Calu3 (cell line): ENCODE data around the gene IFT25. TPM values are rescaled to one million over a fixed set of nuclear protein-coding genes. Genes with fewer than 3 reads are reported as not detected.

ENCODE experiments used
- BruUV-seq: library from RNA; stranded (reverse); fragments of 400-500 nt; replicated peaks from 2 replicates; lab custom pipeline; 2021; lab: Mats Ljungman, UMichigan
- CTCF ChIA-PET: fragments of 300-600 bp; sonication (Branson Sonifier 250); formaldehyde crosslinking; loops from one replicate; lab custom pipeline; 2022; ENCODE audit warnings: antibody characterized with exemption; lab: Charles Lee
- DNase-seq: peaks from one replicate; pipeline ENCODE4 v3.0.0; 2022
- H3K27ac Mint-ChIP-seq: one replicate; pipeline ENCODE4 v1.8.0; 2022; ENCODE audit warnings: mixed read lengths; ENCODE audit not compliant: unreplicated experiment
- H3K27me3 Mint-ChIP-seq: one replicate; pipeline ENCODE4 v1.8.0; 2022; ENCODE audit warnings: mixed read lengths; ENCODE audit not compliant: unreplicated experiment
- H3K36me3 Mint-ChIP-seq: one replicate; pipeline ENCODE4 v1.8.0; 2022; ENCODE audit warnings: mild to moderate bottlenecking, moderate library complexity, mixed read lengths; ENCODE audit not compliant: insufficient read depth, unreplicated experiment
- H3K4me1 Mint-ChIP-seq: one replicate; pipeline ENCODE4 v1.8.0; 2022; ENCODE audit warnings: mild to moderate bottlenecking, low read depth, mixed read lengths; ENCODE audit not compliant: unreplicated experiment
- H3K4me3 Mint-ChIP-seq: one replicate; pipeline ENCODE4 v1.8.0; 2022; ENCODE audit warnings: mild to moderate bottlenecking, low read depth, moderate library complexity, mixed read lengths; ENCODE audit not compliant: unreplicated experiment
- H3K9me3 Mint-ChIP-seq: one replicate; pipeline ENCODE4 v1.8.0; 2022; ENCODE audit warnings: low read depth, mixed read lengths; ENCODE audit not compliant: unreplicated experiment
- CTCF ChIP-seq: fragments of 200-600 bp; IDR thresholded peaks from one replicate; pipeline ENCODE4 v1.8.0; 2022; ENCODE audit warnings: antibody characterized with exemption; ENCODE audit not compliant: unreplicated experiment
- intact Hi-C: fragments of 100-400 bp; cut with micrococcal nuclease; formaldehyde crosslinking; loops from one replicate; pipeline ENCODE4 v1.10.0; 2022; ENCODE audit not compliant: unreplicated experiment
- total RNA-seq: library from RNA; stranded (reverse); gene quantifications from 2 replicates; pipeline ENCODE4 v1.2.3, GENCODE V29; 2022

The IFT25 gene
- total RNA-seq, 1 experiment from 2014 or later: 30.0 TPM

GRCh38 chr1:53918343-53918742 is 27.2 kb downstream of the IFT25 start:
- Mint-ChIP-seq H3K4me3 (no peak overlapping the region), H3K9me3 (no peaks in the 10 kb centered on the region), H3K36me3 (peaks cover 8% of the 10 kb centered on the region), H3K27ac (no peak overlapping the region), H3K27me3 (no peaks in the 10 kb centered on the region), H3K4me1 (peaks cover 7% of the 10 kb centered on the region)
- intact Hi-C loops: no loop called here
- DNase-seq: no peak
- no peak for TF ChIP-seq CTCF
- BruUV-seq: no TSS peak
- CTCF ChIA-PET: interaction anchor here (0.7 kb wide), 1 partner anchor 28 kb away, joined by 3 read pairs; the partner anchor contains the start of gene LRRC42

- intact Hi-C loops: no loop called here
- BruUV-seq: no TSS peak
- no peak overlapping the region for H3K27ac Mint-ChIP-seq
Measured at GRCh38 chr1:53913352-53914033, 32.0 kb downstream of the IFT25 start.

GRCh38 chr1:53911442-53911841 is 34.1 kb downstream of the IFT25 start:
- H3K27ac Mint-ChIP-seq: no peak overlapping the region
- TF ChIP-seq CTCF: no peak
- peaks cover 12% of the 10 kb centered on the region for H3K4me1 Mint-ChIP-seq
- no peak overlapping the region for H3K4me3 Mint-ChIP-seq
- no peaks in the 10 kb centered on the region for H3K36me3 Mint-ChIP-seq
- no peaks in the 10 kb centered on the region for H3K27me3 Mint-ChIP-seq
- H3K9me3 Mint-ChIP-seq: no peaks in the 10 kb centered on the region
- BruUV-seq: no TSS peak
- intact Hi-C loops: no loop called here
- CTCF ChIA-PET: no interaction called here
- DNase-seq: no peak

More at GRCh38 chr1:53913352-53914033, 32.0 kb downstream of the IFT25 start:
- DNase-seq: no peak
- Mint-ChIP-seq H3K4me1 (peaks cover 12% of the 10 kb centered on the region), H3K4me3 (no peak overlapping the region), H3K27me3 (no peaks in the 10 kb centered on the region), H3K9me3 (no peaks in the 10 kb centered on the region), H3K36me3 (no peaks in the 10 kb centered on the region)
- CTCF ChIA-PET: interaction anchor here (0.8 kb wide), 1 partner anchor 13 kb away, joined by 3 read pairs; no protein-coding TSS in a partner anchor
- TF ChIP-seq CTCF: no peak

GRCh38 chr1:53909946-53910345 is 35.6 kb downstream of the IFT25 start:
- CTCF ChIA-PET: interaction anchor here (0.8 kb wide), 1 partner anchor 33 kb away, joined by 3 read pairs; no protein-coding TSS in a partner anchor
- Mint-ChIP-seq H3K9me3 (no peaks in the 10 kb centered on the region), H3K27me3 (no peaks in the 10 kb centered on the region), H3K27ac (no peak overlapping the region), H3K4me3 (no peak overlapping the region), H3K4me1 (peaks cover 12% of the 10 kb centered on the region), H3K36me3 (no peaks in the 10 kb centered on the region)
- no peak for TF ChIP-seq CTCF
- no peak for DNase-seq
- BruUV-seq: no TSS peak
- intact Hi-C loops: no loop called here
